Common myeloid progenitor, CD34-positive (primary cell): ENCODE results near the gene BPIFB6.

Source experiments
- CTCF ChIA-PET: fragments of 350-600 bp; sonication (Branson Sonifier 250); formaldehyde crosslinking; loops from one replicate; lab custom pipeline; 2021; ENCODE audit warnings: antibody characterized with exemption; lab: Charles Lee
- POLR2A ChIA-PET: fragments of 350-600 bp; sonication (Branson Sonifier 250); formaldehyde crosslinking; loops from one replicate; lab custom pipeline; 2021; ENCODE audit warnings: antibody characterized with exemption; lab: Charles Lee
- DNase-seq, 3 donors: peaks; one replicate each; pipeline versions ENCODE4 v3.0.0 to v3.0.0-alpha.2; 2013
- H3K27ac ChIP-seq, 2 experiments: 1 replicate in 1 of 2; 2 replicates in 1 of 2; pipeline ENCODE4 v1.7.0; 2013; ENCODE audit warnings: inconsistent platforms in 2 of 2, low read length in 2 of 2, mild to moderate bottlenecking in 2 of 2, low read depth in 1 of 2, moderate library complexity in 1 of 2; ENCODE audit not compliant: severe bottlenecking in 2 of 2, insufficient read depth in 1 of 2, poor library complexity in 1 of 2
- H3K27me3 ChIP-seq, 5 experiments: replicated peaks in 2 of 5; 1 replicate in 3 of 5; 2 replicates in 2 of 5; pipeline versions ENCODE4 v1.6.1 to v1.7.0; 2013; ENCODE audit warnings: low read length in 4 of 5, mild to moderate bottlenecking in 2 of 5, moderate library complexity in 2 of 5, inconsistent platforms in 1 of 5; ENCODE audit not compliant: insufficient read depth in 5 of 5, control insufficient read depth in 4 of 5
- H3K36me3 ChIP-seq, 4 experiments: 1 replicate in 2 of 4; 2 replicates in 2 of 4; pipeline versions ENCODE4 v1.6.1 to v1.7.0; 2013; ENCODE audit warnings: low read length in 3 of 4, control low read depth in 1 of 4, mild to moderate bottlenecking in 1 of 4; ENCODE audit not compliant: control insufficient read depth in 4 of 4, insufficient read depth in 4 of 4
- H3K4me1 ChIP-seq, 4 experiments: 1 replicate in 3 of 4; 2 replicates in 1 of 4; pipeline versions ENCODE4 v1.6.1 to v1.7.1; 2013; ENCODE audit warnings: low read length in 3 of 4, mild to moderate bottlenecking in 3 of 4, control low read depth in 1 of 4, inconsistent platforms in 1 of 4, moderate library complexity in 1 of 4; ENCODE audit not compliant: control insufficient read depth in 4 of 4, insufficient read depth in 4 of 4; ENCODE audit errors: control extremely low read depth in 1 of 4
- H3K4me3 ChIP-seq, 7 experiments: 1 replicate in 4 of 7; 2 replicates in 3 of 7; pipeline versions ENCODE4 v1.5.1 to v1.7.0; 2013; ENCODE audit warnings: mild to moderate bottlenecking in 7 of 7, low read length in 6 of 7, moderate library complexity in 6 of 7, inconsistent platforms in 2 of 7, low read depth in 2 of 7, control low read depth in 1 of 7; ENCODE audit not compliant: insufficient read depth in 4 of 7, control insufficient read depth in 1 of 7; ENCODE audit errors: extremely low read depth in 1 of 7
- H3K9me3 ChIP-seq, 5 experiments: 1 replicate in 4 of 5; 2 replicates in 1 of 5; pipeline versions ENCODE4 v1.6.1 to v1.7.1; 2013; ENCODE audit warnings: low read length in 4 of 5, mild to moderate bottlenecking in 2 of 5, inconsistent platforms in 1 of 5, low read depth in 1 of 5, moderate library complexity in 1 of 5; ENCODE audit not compliant: control insufficient read depth in 4 of 5, insufficient read depth in 2 of 5; ENCODE audit errors: control extremely low read depth in 1 of 5
- WGBS: methylation state at CpG from one replicate; pipeline ENCODE4 v1.1.5; 2013; ENCODE audit not compliant: insufficient coverage; 5-methylcytosine and 5-hydroxymethylcytosine counted together

BPIFB6 gene

GRCh38 chr20:33013701-33014326 lies 17.6 kb upstream of the BPIFB6 start:
- ChIA-PET CTCF (interaction anchor here (0.9 kb wide), 1 partner anchor 9 kb away, joined by 4 read pairs; the partner anchor contains the start of gene SUN5), POLR2A (no interaction called here)
- H3K36me3 ChIP-seq, result no peaks in the 10 kb centered on the region
- no peak for DNase-seq
- no peak overlapping the region for H3K4me3 ChIP-seq
- H3K9me3 ChIP-seq, result no peaks in the 10 kb centered on the region
- H3K27me3 ChIP-seq, result no peaks in the 10 kb centered on the region
- H3K27ac ChIP-seq, result no peak overlapping the region
- 87% methylated on average over 10 of the region's 12 CpGs for whole genome bisulfite sequencing
- H3K4me1 ChIP-seq, result no peaks in the 10 kb centered on the region

GRCh38 chr20:33014336-33015113 lies 16.9 kb upstream of the BPIFB6 start:
- no peaks in the 10 kb centered on the region for H3K36me3 ChIP-seq
- no peak overlapping the region for H3K27ac ChIP-seq
- H3K27me3 ChIP-seq, result no peaks in the 10 kb centered on the region
- CTCF ChIA-PET, result no interaction called here
- no peaks in the 10 kb centered on the region for H3K4me1 ChIP-seq
- POLR2A ChIA-PET, result no interaction called here
- no peak overlapping the region for H3K4me3 ChIP-seq
- no peaks in the 10 kb centered on the region for H3K9me3 ChIP-seq
- 99% methylated on average over 15 of the region's 16 CpGs for WGBS
- no peak for DNase-seq

GRCh38 chr20:33015114-33015484 lies 16.3 kb upstream of the BPIFB6 start:
- H3K4me3 ChIP-seq, result no peak overlapping the region
- no peaks in the 10 kb centered on the region for H3K36me3 ChIP-seq
- H3K27me3 ChIP-seq, result no peaks in the 10 kb centered on the region
- WGBS, result 93% methylated on average over 10 of the region's 10 CpGs
- H3K9me3 ChIP-seq, result no peaks in the 10 kb centered on the region
- no peak for DNase-seq
- H3K27ac ChIP-seq, result no peak overlapping the region
- ChIA-PET CTCF (no interaction called here), POLR2A (no interaction called here)
- no peaks in the 10 kb centered on the region for H3K4me1 ChIP-seq

GRCh38 chr20:33015700-33016580 lies 15.5 kb upstream of the BPIFB6 start:
- ChIA-PET CTCF (no interaction called here), POLR2A (no interaction called here)
- Histone ChIP-seq H3K4me1 (no peaks in the 10 kb centered on the region), H3K27me3 (no peaks in the 10 kb centered on the region), H3K36me3 (no peaks in the 10 kb centered on the region), H3K4me3 (no peak overlapping the region), H3K27ac (no peak overlapping the region), H3K9me3 (no peaks in the 10 kb centered on the region)
- no peak for DNase-seq
- WGBS, result 86% methylated on average over 7 of the region's 15 CpGs

GRCh38 chr20:33016581-33017109 lies 14.8 kb upstream of the BPIFB6 start:
- no peak for DNase-seq
- H3K9me3 ChIP-seq, result no peaks in the 10 kb centered on the region
- no peaks in the 10 kb centered on the region for H3K36me3 ChIP-seq
- POLR2A ChIA-PET, result no interaction called here
- WGBS, result 88% methylated on average over 5 of the region's 7 CpGs
- no peak overlapping the region for H3K4me3 ChIP-seq
- CTCF ChIA-PET, result interaction anchor here (0.8 kb wide), 1 partner anchor 30 kb away, joined by 3 read pairs; no protein-coding TSS in a partner anchor
- no peak overlapping the region for H3K27ac ChIP-seq
- no peaks in the 10 kb centered on the region for H3K27me3 ChIP-seq
- H3K4me1 ChIP-seq, result no peaks in the 10 kb centered on the region

- Histone ChIP-seq H3K27me3 (no peaks in the 10 kb centered on the region), H3K9me3 (no peaks in the 10 kb centered on the region), H3K27ac (no peak overlapping the region), H3K36me3 (no peaks in the 10 kb centered on the region), H3K4me1 (no peaks in the 10 kb centered on the region), H3K4me3 (no peak overlapping the region)
- CTCF ChIA-PET, result interaction anchor here (0.8 kb wide), 1 partner anchor 31 kb away, joined by 3 read pairs; no protein-coding TSS in a partner anchor
- no peak for DNase-seq
- 100% methylated on average over 3 of the region's 7 CpGs for whole genome bisulfite sequencing
- POLR2A ChIA-PET, result no interaction called here
These were observed 13.9 kb upstream of the BPIFB6 start for GRCh38 chr20:33017542-33017941.
